ENCODE data around the gene NXF2B.
"Not testable (repeated sequence)": the region's sequence is repeated elsewhere in the genome, so short reads cannot be mapped to it uniquely, and the experiment has no call there.

The NXF2B gene

GRCh38 chrX:102439908-102440307 lies at the start of gene NXF2B:
Gene NXF2B, minus strand, starts transcription at chrX:102440008. Its CDS starts 59,972 bp downstream, at chrX:102380036.
- in situ Hi-C loops (cut with MboI; ENCODE audit: low sequenced_read_pairs) = not testable (repeated sequence)

GRCh38 chrX:102478765-102479164 lies 39.0 kb upstream of the NXF2B start:
- in situ Hi-C loops (cut with MboI; ENCODE audit: low sequenced_read_pairs) = not testable (repeated sequence)

- in situ Hi-C loops (cut with MboI; ENCODE audit: low sequenced_read_pairs) = not testable (repeated sequence)
Measured at GRCh38 chrX:102471762-102472220, 32.0 kb upstream of the NXF2B start, which contains the start of gene TCP11X2. Gene TCP11X2, minus strand, starts transcription at chrX:102471812.

GRCh38 chrX:102470215-102470614 lies 30.4 kb upstream of the NXF2B start:
- in situ Hi-C loops (cut with MboI; ENCODE audit: low sequenced_read_pairs) = not testable (repeated sequence)

- in situ Hi-C loops (cut with MboI; ENCODE audit: low sequenced_read_pairs) = not testable (repeated sequence)
Measured at GRCh38 chrX:102458615-102459014, 18.8 kb upstream of the NXF2B start.

- in situ Hi-C loops (cut with MboI; ENCODE audit: low sequenced_read_pairs) = not testable (repeated sequence)
Measured at GRCh38 chrX:102414493-102414892, 25.3 kb downstream of the NXF2B start.

- in situ Hi-C loops (cut with MboI; ENCODE audit: low sequenced_read_pairs) = no loop called here
Measured at GRCh38 chrX:102345916-102346315, 93.9 kb downstream of the NXF2B start.

GRCh38 chrX:102341867-102342266 lies 97.9 kb downstream of the NXF2B start:
- in situ Hi-C loops (cut with MboI; ENCODE audit: low sequenced_read_pairs) = no loop called here

GRCh38 chrX:102339312-102340298 lies 100.2 kb downstream of the NXF2B start:
- in situ Hi-C loops (cut with MboI; ENCODE audit: low sequenced_read_pairs) = no loop called here

GRCh38 chrX:102338162-102338561 lies 101.6 kb downstream of the NXF2B start:
- in situ Hi-C loops (cut with MboI; ENCODE audit: low sequenced_read_pairs) = no loop called here
